VCaP (cell line): ENCODE data around the gene FAM89B.

Experiments
- H3K27ac ChIP-seq: fragments of 450-650 bp; 2 replicates; pipeline ENCODE4 v1.5.1; 2017
- TF ChIP-seq, protein P1 (sequence below): fragments of 450-650 bp; conservative IDR thresholded peaks from 2 replicates; pipeline ENCODE4 v1.5.1; 2017; ENCODE audit warnings: mild to moderate bottlenecking, moderate library complexity

The FAM89B gene

DNA sequence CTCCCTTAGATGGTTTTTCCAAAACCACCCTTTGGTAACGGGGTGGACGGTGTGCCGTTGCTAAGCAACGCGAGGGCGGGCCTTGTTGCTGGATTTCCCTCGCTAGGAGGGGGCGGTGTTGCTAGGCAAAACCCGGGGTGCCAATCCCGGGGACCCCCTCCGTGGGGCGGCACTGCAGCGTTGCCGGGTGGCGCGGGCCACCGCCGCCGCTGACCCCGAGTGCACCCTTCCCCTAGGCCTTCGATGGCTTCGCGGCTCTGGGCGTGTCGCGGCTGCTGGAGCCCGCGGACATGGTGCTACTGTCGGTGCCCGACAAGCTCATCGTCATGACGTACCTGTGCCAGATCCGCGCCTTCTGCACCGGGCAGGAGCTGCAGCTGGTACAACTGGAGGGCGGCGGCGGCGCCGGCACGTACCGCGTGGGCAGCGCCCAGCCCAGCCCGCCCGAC, 12.4 kb downstream of the FAM89B start:
- no peak overlapping the region for H3K27ac ChIP-seq
- TF ChIP-seq, protein P1, sequence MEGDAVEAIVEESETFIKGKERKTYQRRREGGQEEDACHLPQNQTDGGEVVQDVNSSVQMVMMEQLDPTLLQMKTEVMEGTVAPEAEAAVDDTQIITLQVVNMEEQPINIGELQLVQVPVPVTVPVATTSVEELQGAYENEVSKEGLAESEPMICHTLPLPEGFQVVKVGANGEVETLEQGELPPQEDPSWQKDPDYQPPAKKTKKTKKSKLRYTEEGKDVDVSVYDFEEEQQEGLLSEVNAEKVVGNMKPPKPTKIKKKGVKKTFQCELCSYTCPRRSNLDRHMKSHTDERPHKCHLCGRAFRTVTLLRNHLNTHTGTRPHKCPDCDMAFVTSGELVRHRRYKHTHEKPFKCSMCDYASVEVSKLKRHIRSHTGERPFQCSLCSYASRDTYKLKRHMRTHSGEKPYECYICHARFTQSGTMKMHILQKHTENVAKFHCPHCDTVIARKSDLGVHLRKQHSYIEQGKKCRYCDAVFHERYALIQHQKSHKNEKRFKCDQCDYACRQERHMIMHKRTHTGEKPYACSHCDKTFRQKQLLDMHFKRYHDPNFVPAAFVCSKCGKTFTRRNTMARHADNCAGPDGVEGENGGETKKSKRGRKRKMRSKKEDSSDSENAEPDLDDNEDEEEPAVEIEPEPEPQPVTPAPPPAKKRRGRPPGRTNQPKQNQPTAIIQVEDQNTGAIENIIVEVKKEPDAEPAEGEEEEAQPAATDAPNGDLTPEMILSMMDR = no peak

- no peak overlapping the region for H3K27ac ChIP-seq
- TF ChIP-seq, protein P1 = no peak
These were observed 13.3 kb downstream of the FAM89B start for GRCh38 chr11:65585396-65586246.

DNA sequence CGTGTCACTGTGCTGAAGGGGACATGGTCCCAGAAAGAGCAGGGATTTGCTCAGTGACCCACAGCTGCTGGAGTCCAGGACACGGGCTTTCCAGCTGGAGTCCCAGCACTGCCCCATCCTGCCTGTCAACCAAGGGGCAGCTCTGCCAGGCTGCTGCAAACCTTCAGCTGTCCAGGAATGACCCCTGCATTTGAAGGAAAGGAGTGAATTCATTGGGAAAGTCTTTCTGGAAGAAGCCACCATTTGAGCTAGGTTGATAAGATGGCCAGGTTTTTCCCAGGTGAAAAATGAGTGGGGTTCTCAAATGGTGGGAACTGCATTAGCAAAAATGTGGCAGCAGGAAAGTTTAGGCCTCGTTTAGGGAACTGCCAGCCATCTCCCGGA, 13.9 kb downstream of the FAM89B start:
- TF ChIP-seq, protein P1 = no peak
- H3K27ac ChIP-seq = no peak overlapping the region

GRCh38 chr11:65586676-65587075, 14.3 kb downstream of the FAM89B start:
- TF ChIP-seq, protein P1 = no peak
- H3K27ac ChIP-seq = no peak overlapping the region

GRCh38 chr11:65588199-65589054, 16.1 kb downstream of the FAM89B start:
- no peak overlapping the region; the same call in 1 of the 2 replicates for H3K27ac ChIP-seq
- TF ChIP-seq, protein P1 = peak; percentile 72

DNA sequence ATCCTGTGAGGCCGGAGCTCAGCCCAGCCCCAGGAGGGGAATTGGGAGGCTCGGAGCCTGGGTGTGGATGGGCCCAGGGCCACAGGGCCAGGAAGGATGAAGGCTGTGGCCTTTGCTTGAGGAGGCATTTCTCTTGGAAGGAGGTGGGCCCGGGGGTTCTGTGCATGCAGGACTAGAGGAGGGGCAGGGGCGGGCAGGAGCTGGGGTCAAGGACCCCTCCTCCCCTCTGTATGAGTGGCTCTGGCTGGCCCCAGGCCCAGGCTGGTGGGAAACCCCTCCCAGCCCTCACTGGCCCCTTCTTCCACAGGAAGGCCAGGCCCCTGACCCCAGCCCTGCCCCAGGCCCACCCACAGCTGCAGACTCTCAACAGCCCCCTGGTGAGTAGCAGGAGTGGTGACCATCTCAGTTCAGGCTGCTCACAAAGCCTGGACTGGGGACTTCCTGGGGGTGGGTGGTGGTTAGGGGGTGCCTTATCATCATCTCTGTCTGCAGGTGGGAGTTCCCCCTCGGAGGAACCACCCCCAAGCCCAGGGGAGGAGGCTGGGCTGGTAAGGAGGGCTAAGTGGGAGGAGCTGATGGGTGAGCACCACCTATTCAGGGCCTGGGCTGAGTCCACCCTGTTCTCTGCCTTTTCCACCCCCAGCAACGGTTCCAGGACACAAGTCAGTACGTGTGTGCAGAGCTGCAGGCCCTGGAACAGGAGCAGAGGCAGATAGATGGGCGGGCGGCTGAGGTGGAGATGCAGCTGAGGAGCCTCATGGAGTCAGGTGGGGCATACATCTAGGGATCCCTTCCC, 17.3 kb downstream of the FAM89B start:
- H3K27ac ChIP-seq = peak overlapping the region; percentile 27
- TF ChIP-seq, protein P1 = no peak
